HepG2 (cell line): ENCODE measurements around the gene HTR3C. TPM values are rescaled to one million over a fixed set of nuclear protein-coding genes. Genes with fewer than 3 reads are reported as not detected.

Experiments used
- KLF15 ChIP-seq: sonication (generic); formaldehyde crosslinking; IDR thresholded peaks from 2 replicates; pipeline ENCODE4 v1.8.1; 2023; ENCODE audit warnings: borderline replicate concordance, mild to moderate bottlenecking, inconsistent platforms, missing genetic modification reagents, mixed read lengths
- NFE2 ChIP-seq: sonication (generic); formaldehyde crosslinking; IDR thresholded peaks from 2 replicates; pipeline ENCODE4 v1.4.0; 2020; ENCODE audit warnings: missing genetic modification reagents
- NONO ChIP-seq, 2 experiments: fragments of 450-650 bp in 1 of 2; sonication (generic) in 1 of 2; formaldehyde crosslinking in 1 of 2; IDR thresholded peaks in 1 of 2; conservative IDR thresholded peaks in 1 of 2; 2 replicates each; pipeline versions ENCODE4 v1.6.1 to v1.8.0; 2017 to 2022; ENCODE audit warnings: mild to moderate bottlenecking in 1 of 2, missing genetic modification reagents in 1 of 2, moderate library complexity in 1 of 2
- PCBP2 ChIP-seq: fragments of 200-400 bp; formaldehyde crosslinking; optimal IDR thresholded peaks from 2 replicates; pipeline ENCODE3; 2018; ENCODE audit warnings: low read length, low read depth; ENCODE audit not compliant: poor library complexity, severe bottlenecking
- POLR2A ChIP-seq, 2 experiments: IDR thresholded peaks; 2 replicates each; pipeline ENCODE4 v1.6.1; 2011; ENCODE audit warnings: low read depth in 2 of 2, low read length in 2 of 2, mild to moderate bottlenecking in 1 of 2, moderate library complexity in 1 of 2; ENCODE audit not compliant: insufficient read depth in 1 of 2
- SCMH1 ChIP-seq: sonication (generic); formaldehyde crosslinking; IDR thresholded peaks from 2 replicates; pipeline ENCODE4 v1.9.0; 2021; ENCODE audit warnings: missing genetic modification reagents, mild to moderate bottlenecking, borderline replicate concordance
- SNAPC4 ChIP-seq: sonication (generic); formaldehyde crosslinking; IDR thresholded peaks from 2 replicates; pipeline ENCODE4 v1.4.0; 2020; ENCODE audit warnings: mild to moderate bottlenecking, missing genetic modification reagents
- SRSF1 ChIP-seq: fragments of 200-400 bp; formaldehyde crosslinking; optimal IDR thresholded peaks from 2 replicates; pipeline ENCODE3; 2017; ENCODE audit warnings: mild to moderate bottlenecking, low read depth, low read length, moderate library complexity
- SRY ChIP-seq: sonication (generic); formaldehyde crosslinking; IDR thresholded peaks from 2 replicates; pipeline ENCODE4 v1.8.0; 2022; ENCODE audit warnings: mild to moderate bottlenecking, missing genetic modification reagents
- ZFP91 ChIP-seq: sonication (generic); formaldehyde crosslinking; IDR thresholded peaks from 2 replicates; pipeline ENCODE4 v1.9.0; 2022; ENCODE audit warnings: missing genetic modification reagents, mild to moderate bottlenecking, borderline replicate concordance
- ZNF577 ChIP-seq: sonication (generic); formaldehyde crosslinking; IDR thresholded peaks from 2 replicates; pipeline ENCODE4 v1.4.0; 2020; ENCODE audit warnings: mild to moderate bottlenecking, low read depth, missing genetic modification reagents, borderline replicate concordance
- polyA plus RNA-seq, 8 experiments: library from polyadenylated mRNA; depleted of rRNA in 3 of 8; stranded (reverse) in 7 of 8; unstranded in 1 of 8; fragments of >200 nt; fragmentation: Illumina TruSeq in 4 of 8; extraction: Trizol in 4 of 8; gene quantifications; 2 replicates each; pipeline versions ENCODE4 v1.2.1 to v1.2.3, GENCODE V29; 2011 to 2016; ENCODE audit warnings: low read depth in 4 of 8, missing spikeins in 1 of 8, mixed read lengths in 1 of 8; ENCODE audit not compliant: insufficient read depth in 1 of 8
- total RNA-seq, 5 experiments: library from RNA; depleted of rRNA; stranded (reverse); fragments of >200 nt; fragmentation: Illumina TruSeq; extraction: Trizol; gene quantifications; 2 replicates each; pipeline ENCODE4 v1.2.3, GENCODE V29; 2016; ENCODE audit warnings: low read depth in 1 of 5
- TF ChIP-seq, protein P1 (sequence below): sonication (generic); formaldehyde crosslinking; IDR thresholded peaks from 2 replicates; pipeline ENCODE4 v1.5.0; 2020; ENCODE audit warnings: mild to moderate bottlenecking, missing genetic modification reagents
- TF ChIP-seq, protein P2 (sequence below): sonication (generic); formaldehyde crosslinking; IDR thresholded peaks from 2 replicates; pipeline ENCODE4 v1.4.0; 2020; ENCODE audit warnings: missing genetic modification reagents, mild to moderate bottlenecking, borderline replicate concordance

The HTR3C gene
- total and polyA plus RNA-seq, 2 of the 13 experiments (the other 11 are each of a cell fraction or from before 2014, with no cell fraction given) = not detected

- peak; percentile 31 to 89; a peak in 2 of 4 replicates for TF ChIP-seq POLR2A (IDR thresholded peaks at IDR 0.05; ENCODE audit: insufficient read depth in 1 of 2, low read depth in 2 of 2, low read length in 2 of 2)
- TF ChIP-seq, protein P1, sequence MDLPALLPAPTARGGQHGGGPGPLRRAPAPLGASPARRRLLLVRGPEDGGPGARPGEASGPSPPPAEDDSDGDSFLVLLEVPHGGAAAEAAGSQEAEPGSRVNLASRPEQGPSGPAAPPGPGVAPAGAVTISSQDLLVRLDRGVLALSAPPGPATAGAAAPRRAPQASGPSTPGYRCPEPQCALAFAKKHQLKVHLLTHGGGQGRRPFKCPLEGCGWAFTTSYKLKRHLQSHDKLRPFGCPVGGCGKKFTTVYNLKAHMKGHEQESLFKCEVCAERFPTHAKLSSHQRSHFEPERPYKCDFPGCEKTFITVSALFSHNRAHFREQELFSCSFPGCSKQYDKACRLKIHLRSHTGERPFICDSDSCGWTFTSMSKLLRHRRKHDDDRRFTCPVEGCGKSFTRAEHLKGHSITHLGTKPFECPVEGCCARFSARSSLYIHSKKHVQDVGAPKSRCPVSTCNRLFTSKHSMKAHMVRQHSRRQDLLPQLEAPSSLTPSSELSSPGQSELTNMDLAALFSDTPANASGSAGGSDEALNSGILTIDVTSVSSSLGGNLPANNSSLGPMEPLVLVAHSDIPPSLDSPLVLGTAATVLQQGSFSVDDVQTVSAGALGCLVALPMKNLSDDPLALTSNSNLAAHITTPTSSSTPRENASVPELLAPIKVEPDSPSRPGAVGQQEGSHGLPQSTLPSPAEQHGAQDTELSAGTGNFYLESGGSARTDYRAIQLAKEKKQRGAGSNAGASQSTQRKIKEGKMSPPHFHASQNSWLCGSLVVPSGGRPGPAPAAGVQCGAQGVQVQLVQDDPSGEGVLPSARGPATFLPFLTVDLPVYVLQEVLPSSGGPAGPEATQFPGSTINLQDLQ (CRISPR knock-in tag) = no peak
- TF ChIP-seq ZNF577 (CRISPR knock-in tag) = no peak
- TF ChIP-seq NFE2 (CRISPR knock-in tag) = no peak
- TF ChIP-seq SCMH1 (CRISPR knock-in tag) = no peak
- TF ChIP-seq SNAPC4 (CRISPR knock-in tag) = no peak
- TF ChIP-seq PCBP2 = no peak
- TF ChIP-seq KLF15 (CRISPR knock-in tag) = no peak; the same call in 1 of the 2 replicates
- peak; percentile 9; the same call in 1 of the 2 replicates for TF ChIP-seq ZFP91
- no peak for TF ChIP-seq NONO (IDR thresholded peaks at IDR 0.05)
- peak; percentile 13; the same call in 1 of the 2 replicates for TF ChIP-seq NONO (CRISPR knock-in tag; conservative IDR thresholded peaks at IDR 0.05)
- TF ChIP-seq, protein P2, sequence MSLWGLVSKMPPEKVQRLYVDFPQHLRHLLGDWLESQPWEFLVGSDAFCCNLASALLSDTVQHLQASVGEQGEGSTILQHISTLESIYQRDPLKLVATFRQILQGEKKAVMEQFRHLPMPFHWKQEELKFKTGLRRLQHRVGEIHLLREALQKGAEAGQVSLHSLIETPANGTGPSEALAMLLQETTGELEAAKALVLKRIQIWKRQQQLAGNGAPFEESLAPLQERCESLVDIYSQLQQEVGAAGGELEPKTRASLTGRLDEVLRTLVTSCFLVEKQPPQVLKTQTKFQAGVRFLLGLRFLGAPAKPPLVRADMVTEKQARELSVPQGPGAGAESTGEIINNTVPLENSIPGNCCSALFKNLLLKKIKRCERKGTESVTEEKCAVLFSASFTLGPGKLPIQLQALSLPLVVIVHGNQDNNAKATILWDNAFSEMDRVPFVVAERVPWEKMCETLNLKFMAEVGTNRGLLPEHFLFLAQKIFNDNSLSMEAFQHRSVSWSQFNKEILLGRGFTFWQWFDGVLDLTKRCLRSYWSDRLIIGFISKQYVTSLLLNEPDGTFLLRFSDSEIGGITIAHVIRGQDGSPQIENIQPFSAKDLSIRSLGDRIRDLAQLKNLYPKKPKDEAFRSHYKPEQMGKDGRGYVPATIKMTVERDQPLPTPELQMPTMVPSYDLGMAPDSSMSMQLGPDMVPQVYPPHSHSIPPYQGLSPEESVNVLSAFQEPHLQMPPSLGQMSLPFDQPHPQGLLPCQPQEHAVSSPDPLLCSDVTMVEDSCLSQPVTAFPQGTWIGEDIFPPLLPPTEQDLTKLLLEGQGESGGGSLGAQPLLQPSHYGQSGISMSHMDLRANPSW = no peak
- peak; percentile 58 for TF ChIP-seq SRSF1
- TF ChIP-seq SRY = 0 out of 2 replicates have a peak, but pooled peaks have one; percentile 26
These were observed 35.0 kb upstream of the HTR3C start, which contains the start of gene ABCC5 (continued) for GRCh38 chr3:184017672-184018423.
